Immature natural killer cell (primary cell): ENCODE data around the gene RTP3. TPM values are rescaled to one million over a fixed set of nuclear protein-coding genes. Genes with fewer than 3 reads are reported as not detected.
"Not testable (repeated sequence)": the region's sequence is repeated elsewhere in the genome, so short reads cannot be mapped to it uniquely, and the experiment has no call there.

ENCODE experiments used
- DNase-seq, 3 donors: peaks; one replicate each; pipeline ENCODE4 v3.0.0; 2022; ENCODE audit warnings: mixed read lengths in 1 of 3
- H3K27ac Mint-ChIP-seq, 6 donors: one replicate each; pipeline ENCODE4 v1.8.0; 2020; ENCODE audit warnings: mixed read lengths in 6 of 6, mild to moderate bottlenecking in 5 of 6, inconsistent platforms in 4 of 6, moderate library complexity in 3 of 6
- H3K27me3 Mint-ChIP-seq, 3 donors: one replicate each; pipeline ENCODE4 v1.8.0; 2020 to 2021; ENCODE audit warnings: low read depth in 3 of 3, mild to moderate bottlenecking in 3 of 3, mixed read lengths in 3 of 3, moderate library complexity in 3 of 3, inconsistent platforms in 1 of 3
- H3K36me3 Mint-ChIP-seq, 3 donors: one replicate each; pipeline ENCODE4 v1.8.0; 2020; ENCODE audit warnings: mixed read lengths in 3 of 3, inconsistent platforms in 2 of 3, mild to moderate bottlenecking in 2 of 3
- H3K4me1 Mint-ChIP-seq, 2 donors: one replicate each; pipeline ENCODE4 v1.8.0; 2020; ENCODE audit warnings: inconsistent platforms in 2 of 2, mild to moderate bottlenecking in 2 of 2, mixed read lengths in 2 of 2, moderate library complexity in 1 of 2
- H3K4me3 Mint-ChIP-seq, 5 donors: one replicate each; pipeline ENCODE4 v1.8.0; 2020; ENCODE audit warnings: mild to moderate bottlenecking in 5 of 5, mixed read lengths in 5 of 5, inconsistent platforms in 3 of 5, moderate library complexity in 3 of 5
- H3K9me3 Mint-ChIP-seq, 6 donors: one replicate each; pipeline ENCODE4 v1.8.0; 2020; ENCODE audit warnings: mild to moderate bottlenecking in 6 of 6, mixed read lengths in 6 of 6, inconsistent platforms in 4 of 6, moderate library complexity in 3 of 6
- polyA plus RNA-seq, 3 donors: library from polyadenylated mRNA; unstranded; fragments of 300-500 nt; fragmentation: Illumina TruSeq; gene quantifications; one replicate each; pipeline ENCODE4 v1.2.3, GENCODE V29; 2021

RTP3 gene
- polyA plus RNA-seq, 3 donors from 2014 or later = not detected

- Mint-ChIP-seq H3K9me3 (no peaks in the 10 kb centered on the region), H3K27me3 (peaks cover 6 to 8% (median 7%) of the 10 kb centered on the region in 3 donors), H3K27ac (no peak overlapping the region), H3K36me3 (no peaks in the 10 kb centered on the region), H3K4me3 (no peak overlapping the region), H3K4me1 (peaks cover under 1 to 3% of the 10 kb centered on the region in 2 donors)
- DNase-seq = no peak
These were observed 47.2 kb downstream of the RTP3 start for GRCh38 chr3:46544771-46545503.

GRCh38 chr3:46545818-46546630, 48.2 kb downstream of the RTP3 start:
- H3K4me1 Mint-ChIP-seq = no peaks in the 10 kb centered on the region
- H3K27ac Mint-ChIP-seq = no peak overlapping the region
- no peak overlapping the region for H3K4me3 Mint-ChIP-seq
- no peak for DNase-seq
- no peaks in the 10 kb centered on the region for H3K9me3 Mint-ChIP-seq
- H3K27me3 Mint-ChIP-seq = peaks cover 3 to 10% (median 10%) of the 10 kb centered on the region in 3 donors
- H3K36me3 Mint-ChIP-seq = no peaks in the 10 kb centered on the region

GRCh38 chr3:46546896-46547440, 49.2 kb downstream of the RTP3 start:
- Mint-ChIP-seq H3K9me3 (no peaks in the 10 kb centered on the region), H3K36me3 (no peaks in the 10 kb centered on the region), H3K4me3 (no peak overlapping the region), H3K27ac (no peak overlapping the region), H3K27me3 (peaks cover 3 to 14% (median 10%) of the 10 kb centered on the region in 3 donors), H3K4me1 (no peaks in the 10 kb centered on the region)
- DNase-seq = no peak

- not testable (repeated sequence) for H3K4me1 Mint-ChIP-seq, H3K4me3 Mint-ChIP-seq, H3K9me3 Mint-ChIP-seq, DNase-seq, H3K36me3 Mint-ChIP-seq, H3K27ac Mint-ChIP-seq
- peaks cover 3 to 19% (median 10%) of the 10 kb centered on the region in 3 donors for H3K27me3 Mint-ChIP-seq
These were observed 50.8 kb downstream of the RTP3 start for GRCh38 chr3:46548611-46549010.

- Mint-ChIP-seq H3K27ac (no peak overlapping the region), H3K36me3 (no peaks in the 10 kb centered on the region), H3K9me3 (no peaks in the 10 kb centered on the region), H3K4me1 (no peaks in the 10 kb centered on the region), H3K4me3 (no peak overlapping the region), H3K27me3 (peaks cover 3 to 19% (median 10%) of the 10 kb centered on the region in 3 donors)
- DNase-seq = no peak
These were observed 51.7 kb downstream of the RTP3 start for GRCh38 chr3:46549408-46549904.

- peaks cover 3 to 19% (median 9%) of the 10 kb centered on the region in 3 donors for H3K27me3 Mint-ChIP-seq
- no peaks in the 10 kb centered on the region for H3K9me3 Mint-ChIP-seq
- DNase-seq = no peak
- H3K4me1 Mint-ChIP-seq = no peaks in the 10 kb centered on the region
- H3K4me3 Mint-ChIP-seq = no peak overlapping the region
- no peaks in the 10 kb centered on the region for H3K36me3 Mint-ChIP-seq
- H3K27ac Mint-ChIP-seq = no peak overlapping the region
These were observed 52.2 kb downstream of the RTP3 start for GRCh38 chr3:46549989-46550388.

Other genes starting within 250 kb of the RTP3 start
- 10 to 100 TPM in 1 of 3 donors, 1 to 10 TPM in 2; 3.5 to 10.8 (median 6.7) TPM for gene CCR2, start 143.9 kb upstream of the RTP3 start, polyA plus RNA-seq
- 1 to 10 TPM in 2 of 3 donors, not detected in 1; 1.4 to 4.2 TPM for gene CCR5, start 127.0 kb upstream of the RTP3 start, polyA plus RNA-seq
- gene CCRL2, start 90.7 kb upstream of the RTP3 start, polyA plus RNA-seq = 1 to 10 TPM; 1.3 to 2.0 (median 1.4) TPM
- gene LTF, start 33.1 kb upstream of the RTP3 start, polyA plus RNA-seq = not detected
- not detected for gene LRRC2, start 68.3 kb downstream of the RTP3 start, polyA plus RNA-seq
- not detected for gene FAM240A, start 114.5 kb downstream of the RTP3 start, polyA plus RNA-seq
- gene ALS2CL, start 195.7 kb downstream of the RTP3 start, polyA plus RNA-seq = not detected
- gene TMIE, start 203.4 kb downstream of the RTP3 start, polyA plus RNA-seq = not detected
- not detected for gene PRSS50, start 219.9 kb downstream of the RTP3 start, polyA plus RNA-seq